CD4-positive, alpha-beta T cell treated with Interleukin-6 for 4 hours (primary cell): ENCODE results near the gene CCK.
"Not testable (repeated sequence)": the region's sequence is repeated elsewhere in the genome, so short reads cannot be mapped to it uniquely, and the experiment has no call there.

ENCODE experiments used
- DNase-seq: peaks from one replicate; pipeline ENCODE4 v3.0.0-alpha.2; 2020; ENCODE audit warnings: mixed read lengths

The CCK gene, protein sequence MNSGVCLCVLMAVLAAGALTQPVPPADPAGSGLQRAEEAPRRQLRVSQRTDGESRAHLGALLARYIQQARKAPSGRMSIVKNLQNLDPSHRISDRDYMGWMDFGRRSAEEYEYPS

DNA sequence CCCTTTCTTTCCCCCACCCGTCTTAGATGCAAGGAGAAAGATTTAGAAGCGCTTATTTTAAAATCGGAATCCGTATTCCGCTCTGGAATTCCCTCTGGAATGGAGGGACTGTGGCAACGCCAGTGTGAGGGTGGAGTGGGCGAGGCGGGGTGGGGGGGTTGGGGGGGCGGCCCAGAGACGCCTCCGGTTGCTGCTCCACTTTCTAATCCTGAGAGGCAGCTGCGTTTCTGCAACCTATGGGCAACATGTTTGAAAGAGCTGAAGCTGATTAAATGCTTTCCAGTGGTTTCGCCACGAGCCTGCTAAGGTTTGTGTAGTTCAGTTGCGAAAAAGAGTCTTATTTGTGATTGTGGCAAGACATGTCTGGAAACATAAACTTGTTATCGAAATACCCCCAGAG lies at the start of gene CCK:
Gene CCK (minus strand): TSS at position 101 of the 400 bp plus-strand sequence. CDS start 2,555 bp downstream, outside the sequence.
- no peak for DNase-seq

DNA sequence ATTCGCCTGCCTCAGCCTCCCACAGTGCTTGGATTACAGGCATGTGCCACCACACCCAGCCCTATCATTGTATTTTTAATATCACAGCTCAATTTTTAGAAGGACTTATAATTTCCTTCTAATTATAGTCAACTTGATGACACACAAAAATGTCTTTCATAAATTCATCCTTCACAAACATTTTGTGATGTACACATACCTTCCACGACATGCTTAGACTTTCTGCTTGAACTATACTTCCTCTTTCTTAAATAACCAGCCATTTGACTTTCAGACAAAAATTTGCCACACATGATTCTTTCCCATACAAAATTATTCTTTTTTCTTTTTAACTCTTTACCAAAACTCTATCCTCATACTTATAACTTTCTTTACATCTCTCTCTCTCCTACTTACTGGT lies 48.4 kb upstream of the CCK start:
- DNase-seq: no peak

DNA sequence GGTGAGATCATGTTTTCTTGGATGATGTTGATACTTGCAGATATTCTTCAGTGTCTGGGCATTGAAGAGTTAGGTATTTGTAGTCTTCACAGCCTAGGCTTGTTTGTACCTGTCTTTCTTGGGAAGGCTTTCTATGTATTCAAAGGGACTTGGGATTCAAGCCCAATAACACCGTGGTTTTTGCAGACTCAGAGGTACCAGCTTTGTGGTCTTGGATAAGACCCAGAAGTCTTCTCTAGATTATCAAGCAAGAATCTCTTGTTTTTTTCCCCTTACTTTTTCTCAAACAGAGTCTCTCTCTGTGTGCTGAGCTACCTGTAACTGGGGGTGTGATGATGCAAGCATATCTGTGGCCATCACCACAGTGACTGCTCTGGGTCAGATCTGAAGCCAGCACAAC lies 42.7 kb upstream of the CCK start:
- no peak for DNase-seq

DNA sequence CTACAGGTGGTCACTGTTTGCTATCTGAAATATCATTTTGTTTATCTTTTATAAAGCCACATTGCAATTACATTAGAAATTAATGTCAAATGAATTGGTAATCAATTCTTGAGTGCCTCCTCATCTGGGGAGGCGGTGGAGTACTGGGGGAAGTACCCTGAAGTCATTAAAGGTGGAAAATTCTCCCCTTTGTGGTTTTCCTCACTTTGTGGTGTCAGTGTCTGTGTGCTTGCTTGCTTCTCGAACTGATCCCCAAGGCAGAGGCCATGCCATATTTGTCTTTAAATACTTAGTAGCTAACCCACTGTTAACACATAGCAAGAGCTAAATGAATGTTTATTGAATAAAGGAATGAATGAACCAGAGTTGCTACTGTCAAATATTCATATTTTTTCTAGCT lies 40.5 kb upstream of the CCK start:
- DNase-seq: no peak

DNA sequence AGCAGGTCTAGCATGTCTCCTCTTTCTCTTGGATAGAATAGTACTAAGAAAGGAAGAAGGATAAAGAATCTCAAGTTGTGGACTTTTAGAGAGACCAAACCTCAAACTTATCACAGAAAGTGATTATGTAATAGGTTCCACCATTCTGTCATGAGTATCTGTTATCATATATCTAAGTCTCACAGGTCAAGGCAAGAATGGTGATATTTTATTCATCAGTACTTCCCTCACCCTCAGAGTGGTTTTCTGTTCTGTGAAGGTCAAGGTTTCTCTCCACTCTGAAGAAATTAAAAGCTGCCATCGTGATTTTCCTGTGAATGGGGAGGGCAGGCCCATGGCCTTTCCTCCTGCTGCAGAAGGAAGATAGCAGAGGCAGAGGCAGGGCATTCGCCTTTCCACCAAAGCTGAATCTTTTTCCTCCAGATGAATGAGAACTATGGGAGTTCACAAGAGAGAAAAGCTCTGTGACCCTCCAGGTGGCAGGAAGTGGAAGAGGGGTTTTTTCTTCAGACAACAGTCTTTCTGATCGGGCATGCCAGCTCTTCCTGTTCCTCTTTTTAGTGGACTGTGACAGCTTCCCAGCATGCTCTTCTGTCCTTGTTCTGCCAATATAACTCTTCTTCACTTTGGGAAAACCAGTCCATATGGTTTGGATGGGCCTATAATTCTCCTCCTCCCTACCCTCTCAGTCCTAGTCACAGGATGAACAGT lies 37.1 kb upstream of the CCK start:
- DNase-seq: no peak

DNA sequence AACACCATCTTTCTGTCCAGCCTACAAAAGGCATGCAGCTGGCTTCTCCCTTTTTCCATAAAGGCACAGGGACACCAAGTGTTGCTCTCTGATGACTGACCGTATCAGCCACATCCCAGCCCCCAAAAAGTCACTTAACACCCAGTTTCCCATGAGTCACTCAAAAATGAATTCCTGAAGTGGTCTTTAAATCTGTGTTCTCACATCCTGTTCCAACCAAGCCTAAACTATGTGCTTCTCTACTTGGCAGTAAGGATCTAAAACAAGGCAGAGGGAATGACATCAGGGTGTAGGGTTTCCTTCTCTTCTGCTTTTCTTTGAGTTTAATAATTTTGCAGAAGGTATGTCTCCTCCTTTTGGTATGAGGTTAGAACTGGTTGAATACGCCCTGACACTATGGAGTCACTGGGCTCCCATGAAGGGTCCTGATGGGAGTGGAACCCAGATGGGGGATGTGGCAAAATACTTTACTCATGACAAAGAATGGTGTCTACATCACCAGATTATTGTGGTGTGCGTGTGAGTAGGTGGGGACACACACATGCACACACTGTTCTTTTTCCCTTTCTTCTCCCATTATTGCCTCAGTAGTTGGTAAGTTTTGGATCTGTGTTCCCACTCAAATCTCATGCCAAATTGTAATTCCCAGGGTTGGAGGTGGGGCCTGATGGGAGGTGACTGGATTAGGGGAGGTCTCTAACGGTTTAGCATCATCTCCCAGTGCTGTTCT lies 35.6 kb upstream of the CCK start:
- DNase-seq: no peak

DNA sequence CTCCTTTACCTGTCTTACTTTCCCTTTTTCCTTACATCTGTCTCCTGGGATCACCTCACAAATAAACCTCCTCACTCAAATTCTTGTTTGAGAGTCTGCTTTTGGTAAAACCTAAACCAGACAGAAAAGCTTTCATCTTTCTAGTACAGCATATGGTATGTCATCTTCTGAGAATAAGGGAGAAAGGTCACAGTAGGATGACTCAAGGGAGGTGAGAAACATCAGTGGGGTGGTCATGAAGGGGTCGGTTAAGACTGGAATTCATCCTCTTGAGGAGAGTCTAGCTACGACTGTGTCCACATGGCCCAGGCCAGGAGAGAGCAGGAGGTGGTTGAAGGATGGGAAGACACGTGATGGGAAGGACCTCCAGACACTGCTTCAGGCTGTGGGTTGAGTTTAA lies 34.8 kb upstream of the CCK start:
- DNase-seq: no peak

DNA sequence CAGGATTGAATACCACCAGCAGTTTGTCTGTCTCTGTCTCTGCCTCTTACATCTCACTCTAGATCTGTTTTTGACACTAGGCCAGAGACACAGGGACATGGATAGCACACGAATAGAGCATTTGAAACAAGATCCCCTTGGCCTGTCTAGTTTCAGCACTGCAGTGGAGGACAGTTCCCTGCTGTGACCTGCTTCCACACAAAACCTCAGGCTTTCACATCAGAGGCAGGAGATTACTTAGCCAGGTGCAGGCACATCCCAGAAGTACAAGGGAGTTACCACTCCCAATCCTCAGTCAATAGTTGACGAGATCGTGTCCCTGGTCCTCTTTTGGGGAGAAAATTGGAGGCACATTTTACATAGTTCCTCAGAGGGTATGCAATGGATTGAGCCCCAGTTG lies 34.0 kb upstream of the CCK start:
- DNase-seq: no peak

DNA sequence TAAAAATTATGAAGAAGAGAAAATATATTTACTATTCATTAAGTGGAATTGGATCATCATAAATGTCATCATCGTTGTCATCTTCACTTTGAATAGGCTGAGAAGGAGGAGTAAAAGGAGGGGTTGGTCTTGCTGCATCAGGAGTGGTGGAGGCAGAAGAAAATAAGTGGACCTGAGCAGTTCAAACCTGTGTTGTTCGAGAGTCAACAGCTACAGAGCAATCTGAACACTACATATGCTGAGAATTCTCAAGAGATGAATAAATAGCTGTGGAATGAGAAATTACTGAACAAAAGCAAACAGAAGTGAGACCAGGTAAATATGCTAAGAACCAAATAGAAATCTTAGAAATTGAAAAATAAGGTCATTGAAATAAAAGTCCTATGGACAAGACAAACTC lies 32.3 kb upstream of the CCK start:
- no peak for DNase-seq

DNA sequence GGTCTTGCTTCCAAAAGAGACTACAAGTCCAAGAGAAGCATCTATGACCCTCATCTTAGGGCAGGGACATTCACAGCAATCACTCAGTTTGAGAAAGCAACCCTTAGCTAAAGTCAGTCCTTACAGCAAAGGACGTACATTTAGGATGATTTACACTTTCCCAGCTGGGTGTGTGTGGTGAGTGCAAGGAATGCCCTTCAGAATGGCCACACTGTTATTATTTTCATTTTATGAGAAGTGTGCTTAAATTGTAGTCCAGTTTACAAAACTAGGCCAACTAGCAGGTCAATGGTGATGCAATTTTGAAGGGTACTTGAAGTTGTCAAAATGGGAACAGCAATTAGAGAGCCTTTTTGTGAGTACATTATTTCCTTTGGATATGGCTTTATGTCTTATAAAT lies 26.0 kb upstream of the CCK start:
- no peak for DNase-seq

DNA sequence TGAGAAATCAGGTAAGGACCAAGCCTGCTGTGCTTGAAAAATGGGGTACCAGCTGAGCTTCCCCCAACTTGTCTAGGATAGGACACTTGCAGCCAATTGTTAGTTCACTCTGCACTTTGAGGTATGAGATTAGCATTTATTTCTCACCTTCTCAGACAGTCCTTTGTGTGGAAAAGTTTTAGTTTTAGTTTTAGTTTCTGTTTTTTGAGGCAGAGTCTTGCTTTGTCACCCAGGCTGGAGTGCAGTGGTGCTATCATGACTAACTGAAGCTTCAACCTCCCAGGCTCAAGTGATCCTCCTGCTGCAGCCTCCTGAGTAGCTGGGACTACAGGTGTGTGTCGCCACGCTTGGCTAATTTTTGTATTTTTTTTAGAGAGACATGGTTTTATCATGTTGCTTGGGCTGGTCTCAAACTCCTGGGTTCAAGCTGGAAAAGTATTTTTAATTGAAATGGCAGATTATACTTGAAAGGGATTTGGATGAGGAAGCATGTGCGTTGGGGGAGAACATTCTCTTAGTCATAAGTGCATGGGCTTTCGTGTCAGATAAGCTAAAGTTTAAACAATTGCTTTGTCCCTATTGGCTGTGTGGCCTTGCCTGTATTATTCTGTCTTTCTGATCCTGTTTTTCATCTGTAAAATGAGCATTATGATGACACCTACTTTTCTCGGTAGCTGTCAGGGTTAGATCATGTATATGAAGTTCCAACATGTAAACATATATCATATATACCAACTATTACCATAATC lies 25.2 kb upstream of the CCK start:
- DNase-seq: no peak

DNA sequence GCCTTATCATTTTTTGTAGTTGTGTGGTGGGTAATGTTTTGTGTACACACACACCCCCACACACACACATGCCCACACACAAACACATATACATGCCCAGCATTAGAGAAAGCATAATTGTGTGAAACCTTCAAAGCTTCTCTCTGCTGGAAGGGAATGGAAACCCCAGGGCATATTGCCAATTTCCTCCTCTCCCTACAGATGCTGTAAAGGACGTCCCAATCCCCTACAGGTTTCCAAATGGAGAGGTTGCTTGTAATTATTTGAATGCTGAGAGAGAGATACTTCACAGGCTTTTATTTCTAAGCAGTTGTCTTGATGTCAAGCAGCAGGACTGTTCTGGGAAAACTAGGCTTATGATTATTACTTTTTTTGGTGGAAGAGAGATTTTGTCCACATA lies 23.0 kb upstream of the CCK start:
- DNase-seq: no peak

DNA sequence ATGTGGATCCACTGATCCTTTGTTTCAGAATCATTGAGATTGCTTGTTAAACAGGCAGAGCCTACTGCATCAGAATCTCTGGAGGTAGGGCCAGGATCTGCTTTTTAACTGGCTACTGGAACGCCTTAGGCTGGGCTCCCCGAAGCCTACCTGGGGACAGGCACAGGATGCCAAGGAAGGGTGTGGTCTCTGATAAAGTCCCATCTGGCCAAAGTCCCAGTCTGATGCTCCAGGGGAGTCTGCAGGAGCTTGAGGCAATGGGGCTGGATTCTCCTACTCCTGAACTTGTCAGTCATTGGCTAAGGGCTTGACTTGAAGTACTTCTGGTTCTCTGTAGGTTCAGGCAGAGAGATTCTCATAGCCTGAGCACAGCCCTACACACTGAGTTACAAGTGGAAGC lies 22.4 kb upstream of the CCK start:
- no peak for DNase-seq

DNA sequence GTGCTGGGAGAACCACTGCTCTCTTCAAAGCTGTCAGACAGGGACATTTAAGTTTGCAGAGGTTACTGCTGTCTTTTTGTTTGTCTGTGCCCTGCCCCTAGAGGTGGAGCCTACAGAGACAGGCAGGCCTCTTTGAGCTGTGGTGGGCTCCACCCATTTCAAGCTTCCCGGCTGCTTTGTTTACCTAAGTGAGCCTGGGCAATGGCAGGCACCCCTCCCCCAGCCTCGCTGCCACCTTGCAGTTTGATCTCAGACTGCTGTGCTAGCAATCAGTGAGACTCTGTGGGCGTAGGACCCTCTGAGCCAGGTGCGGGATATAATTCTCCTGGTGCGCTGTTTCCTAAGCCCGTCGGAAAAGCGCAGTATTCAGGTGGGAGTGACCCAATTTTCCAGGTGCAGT lies 21.4 kb upstream of the CCK start:
- not testable (repeated sequence) for DNase-seq

DNA sequence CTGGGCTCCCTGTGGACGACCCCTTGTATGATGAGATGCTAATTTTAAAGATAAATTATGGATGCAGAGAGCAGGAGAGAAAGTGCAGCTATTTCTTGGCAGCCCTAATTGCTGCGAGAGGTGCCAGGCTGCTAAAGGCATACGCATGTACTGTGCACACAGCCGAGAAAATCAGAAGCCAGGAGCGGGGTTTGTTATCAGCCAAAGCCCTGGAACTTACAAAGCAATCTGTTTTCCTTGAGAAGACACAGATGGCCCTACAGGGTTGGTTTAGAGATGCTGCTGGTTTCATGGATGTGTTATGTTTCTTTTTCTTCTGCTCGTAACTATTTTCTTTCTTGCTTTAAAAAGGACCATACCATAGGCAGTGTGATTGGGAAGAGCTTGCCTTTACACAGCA lies 11.7 kb upstream of the CCK start:
- DNase-seq: no peak

DNA sequence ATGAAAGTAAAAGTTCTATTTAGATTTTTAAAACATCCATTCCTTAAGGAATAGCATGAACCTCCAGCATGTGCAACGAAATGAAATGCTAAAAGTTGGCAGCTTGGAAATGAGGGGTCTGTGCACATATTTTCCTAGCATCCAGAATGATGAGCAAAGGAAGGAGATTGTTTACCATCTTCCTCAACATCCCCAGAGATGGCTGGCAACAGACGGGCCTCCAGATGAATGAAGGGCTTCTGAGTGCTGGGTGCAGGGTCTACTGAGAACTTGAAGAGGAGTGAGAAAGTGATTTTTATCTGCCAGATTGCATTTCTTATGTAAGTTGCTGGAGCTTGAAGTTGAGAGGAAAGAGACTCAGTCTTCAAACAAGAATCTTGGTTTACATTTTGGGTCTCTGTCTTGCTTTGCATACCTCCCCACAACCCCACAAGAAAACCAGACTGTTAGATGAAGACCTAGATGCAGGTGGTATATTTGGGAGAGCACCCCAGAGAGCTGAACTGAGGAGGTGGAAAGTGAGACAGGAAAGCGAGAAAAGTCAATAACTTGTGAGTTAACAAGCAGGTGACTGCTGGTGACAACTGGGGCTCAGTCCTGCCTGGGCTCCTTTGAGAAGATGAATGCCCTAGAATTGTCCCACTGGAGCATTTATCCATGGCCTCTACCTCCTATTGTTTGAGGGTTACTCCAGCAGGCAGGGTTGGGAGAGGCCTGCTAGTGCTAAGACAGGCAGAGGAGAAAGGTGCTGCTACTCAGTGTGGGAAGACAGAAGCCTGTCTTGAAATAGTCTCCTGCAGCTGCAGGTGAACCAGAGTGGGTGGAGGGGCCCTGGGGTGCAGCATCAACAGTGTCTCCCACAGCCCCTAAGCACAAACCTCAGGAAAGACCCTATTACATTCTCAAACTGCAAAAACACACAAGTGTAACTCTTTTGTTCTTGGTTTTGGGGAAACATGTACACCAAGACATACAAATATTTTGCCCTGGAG lies 10.5 kb upstream of the CCK start:
- no peak for DNase-seq

DNA sequence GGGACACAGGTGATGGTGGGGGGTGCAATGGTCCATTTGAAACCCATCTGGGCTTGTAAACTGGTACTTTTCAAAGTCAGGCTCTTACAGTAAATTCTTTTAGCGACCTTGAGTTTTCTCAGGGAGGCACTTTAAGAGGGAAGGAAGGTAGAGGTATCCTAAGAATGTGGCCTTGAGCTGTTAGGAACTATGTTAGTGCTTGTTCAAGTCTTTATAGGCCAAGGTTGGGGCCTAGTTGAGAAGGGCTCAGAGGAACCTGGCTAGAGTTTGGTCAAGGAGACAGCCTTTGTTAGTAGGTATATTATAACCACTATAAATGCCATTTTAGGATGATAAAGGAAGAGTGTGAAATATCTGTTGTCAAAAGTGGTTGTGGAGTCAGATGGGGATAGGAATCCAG lies 9.2 kb upstream of the CCK start:
- DNase-seq: no peak

DNA sequence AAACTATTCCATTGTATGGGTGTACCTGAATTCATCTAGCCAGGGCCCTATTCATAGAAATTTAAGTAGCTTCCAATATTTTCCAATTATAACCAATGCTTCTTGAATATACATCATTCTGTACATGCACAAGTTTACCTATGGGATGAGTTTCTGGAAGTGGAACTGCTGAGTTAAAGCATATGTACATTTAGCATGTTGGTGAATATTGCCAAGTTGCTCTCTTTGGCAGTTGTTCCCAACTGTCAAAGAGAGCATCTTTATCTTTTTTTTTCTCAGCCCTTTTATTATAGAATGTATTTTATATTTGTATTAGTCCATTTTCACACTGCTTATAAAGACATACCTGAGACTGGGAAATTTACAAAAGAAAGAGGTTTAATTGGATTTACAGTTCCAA lies 8.3 kb upstream of the CCK start:
- no peak for DNase-seq

DNA sequence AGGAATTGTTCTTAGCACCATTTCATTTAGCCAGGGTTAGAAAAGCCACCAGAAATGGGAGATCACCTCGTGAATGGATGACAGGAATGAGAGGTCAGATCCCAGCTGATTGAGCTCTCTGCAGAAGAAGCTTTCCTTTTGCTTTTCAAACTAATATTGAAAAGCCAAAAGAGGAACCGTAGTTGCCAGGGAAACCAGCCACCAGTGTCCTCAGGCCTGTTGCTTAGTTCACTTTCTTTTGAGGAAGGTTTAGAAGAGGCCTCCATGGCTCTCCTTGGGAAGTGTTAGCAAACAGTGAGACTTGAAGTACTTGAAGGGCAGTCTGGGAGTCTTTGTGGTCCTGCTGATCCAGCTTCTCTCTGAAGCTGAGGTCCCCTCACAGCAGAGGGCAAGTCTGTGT lies 7.4 kb upstream of the CCK start:
- no peak for DNase-seq

DNA sequence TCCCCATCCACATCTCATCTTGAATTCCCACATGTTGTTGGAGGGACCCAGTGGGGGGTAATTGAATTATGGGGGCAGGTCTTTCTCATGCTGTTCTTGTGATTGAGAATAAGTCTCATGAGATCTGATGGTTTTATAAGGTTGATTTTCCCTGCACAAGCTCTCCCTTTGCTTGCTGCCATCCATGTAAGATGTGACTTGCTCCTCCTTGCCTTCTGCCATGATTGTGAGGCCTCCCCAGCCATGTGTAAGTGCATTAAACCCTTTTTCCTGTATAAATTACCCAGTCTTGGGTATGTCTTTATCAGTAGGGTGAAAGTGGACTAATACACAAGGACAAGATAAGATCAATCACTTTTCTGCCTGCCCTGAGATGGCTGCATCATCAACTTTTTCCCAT lies 5.8 kb upstream of the CCK start:
- DNase-seq: no peak

DNA sequence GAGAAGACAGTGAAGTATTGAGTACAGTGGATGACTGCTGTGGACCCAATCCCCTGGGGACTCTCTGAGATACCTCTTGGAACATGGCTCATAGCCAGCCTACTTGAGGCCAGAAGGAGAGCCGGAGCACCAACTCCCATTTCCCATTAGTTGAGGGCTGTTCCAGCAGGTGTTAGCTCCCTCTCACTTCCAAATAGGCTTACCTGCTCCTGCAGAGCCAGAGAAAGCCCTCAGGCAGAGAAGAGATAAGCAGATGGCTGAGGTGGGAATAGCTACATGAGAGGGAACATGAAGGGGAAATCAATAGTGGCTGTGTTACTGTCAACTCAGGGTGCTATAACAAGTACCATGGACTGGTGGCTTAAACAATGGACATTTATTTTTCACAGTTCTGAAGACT lies 4.6 kb upstream of the CCK start:
- no peak for DNase-seq

DNA sequence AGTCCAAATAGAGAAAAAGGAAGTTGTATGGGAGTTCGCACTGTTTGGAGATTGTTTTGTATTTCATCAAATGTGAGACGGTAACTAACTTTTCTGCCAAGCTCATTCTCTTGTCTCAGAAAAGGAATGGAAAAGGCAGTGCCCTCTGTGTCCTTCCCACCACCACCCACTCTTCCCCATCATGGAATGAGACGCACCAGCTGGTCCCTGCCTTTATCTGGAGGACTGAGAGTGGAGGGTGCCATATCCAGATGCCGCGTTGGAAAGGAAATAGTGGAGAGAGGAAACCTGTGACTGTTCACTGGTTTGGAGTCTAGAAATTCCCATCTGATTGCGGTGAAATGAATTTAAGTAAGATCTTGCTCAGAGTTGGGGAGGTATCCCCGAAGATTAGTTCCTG lies 3.7 kb upstream of the CCK start:
- no peak for DNase-seq

DNA sequence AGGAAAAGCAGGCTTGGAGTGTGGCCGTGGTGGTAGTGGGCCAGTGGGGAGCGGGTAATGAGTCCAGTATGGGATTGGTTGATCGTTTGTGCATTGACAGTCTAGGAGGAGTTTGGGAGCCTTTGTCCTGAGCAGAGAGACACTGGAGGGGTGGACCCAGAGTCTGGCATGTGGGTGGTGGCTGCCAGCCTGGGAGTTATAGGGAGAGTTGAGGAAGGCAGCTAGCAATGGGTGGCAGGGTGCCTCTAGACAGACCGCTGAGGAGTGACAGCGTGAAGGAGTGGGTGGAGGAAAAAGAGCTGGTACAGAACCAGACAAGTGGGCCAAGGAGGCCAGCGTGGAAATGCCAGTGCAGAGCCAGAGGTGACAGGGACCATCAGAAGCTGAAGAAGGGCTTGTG lies 1.9 kb upstream of the CCK start:
- DNase-seq: no peak
